Measurements from ENCODE around the gene TRIM45.
"Not testable (repeated sequence)": the region's sequence is repeated elsewhere in the genome, so short reads cannot be mapped to it uniquely, and the experiment has no call there.

TRIM45 gene

GRCh38 chr1:117121589-117122329 is at the start of gene TRIM45:
Gene TRIM45, minus strand, starts transcription at chr1:117121749. Its CDS starts 548 bp downstream, at chr1:117121201.
- DNase-seq (ENCODE audit: low read depth) = peak; percentile 68

GRCh38 chr1:117169871-117170596 is 48.5 kb upstream of the TRIM45 start:
- DNase-seq (ENCODE audit: low read depth) = no peak

GRCh38 chr1:117167402-117167801 is 45.9 kb upstream of the TRIM45 start:
- DNase-seq (ENCODE audit: low read depth) = no peak

GRCh38 chr1:117166076-117166475 is 44.5 kb upstream of the TRIM45 start:
- no peak for DNase-seq (ENCODE audit: low read depth)

- no peak for DNase-seq (ENCODE audit: low read depth)
Measured at GRCh38 chr1:117164209-117164608, 42.7 kb upstream of the TRIM45 start.

- no peak for DNase-seq (ENCODE audit: low read depth)
Measured at GRCh38 chr1:117162816-117163215, 41.3 kb upstream of the TRIM45 start.

- DNase-seq (ENCODE audit: low read depth) = no peak
Measured at GRCh38 chr1:117161887-117162286, 40.3 kb upstream of the TRIM45 start.

GRCh38 chr1:117151305-117151704 is 29.8 kb upstream of the TRIM45 start:
- not testable (repeated sequence) for DNase-seq (ENCODE audit: low read depth)

GRCh38 chr1:117150316-117150715 is 28.8 kb upstream of the TRIM45 start:
- no peak for DNase-seq (ENCODE audit: low read depth)

- DNase-seq (ENCODE audit: low read depth) = no peak
Measured at GRCh38 chr1:117147856-117148588, 26.5 kb upstream of the TRIM45 start.

- no peak for DNase-seq (ENCODE audit: low read depth)
Measured at GRCh38 chr1:117147341-117147831, 25.8 kb upstream of the TRIM45 start.

- DNase-seq (ENCODE audit: low read depth) = no peak
Measured at GRCh38 chr1:117146575-117147340, 25.2 kb upstream of the TRIM45 start.

- no peak for DNase-seq (ENCODE audit: low read depth)
Measured at GRCh38 chr1:117146072-117146471, 24.5 kb upstream of the TRIM45 start.

GRCh38 chr1:117143871-117144270 is 22.3 kb upstream of the TRIM45 start:
- no peak for DNase-seq (ENCODE audit: low read depth)

- no peak for DNase-seq (ENCODE audit: low read depth)
Measured at GRCh38 chr1:117143172-117143571, 21.6 kb upstream of the TRIM45 start.

GRCh38 chr1:117142200-117142599 is 20.7 kb upstream of the TRIM45 start:
- DNase-seq (ENCODE audit: low read depth) = no peak

- no peak for DNase-seq (ENCODE audit: low read depth)
Measured at GRCh38 chr1:117138561-117138960, 17.0 kb upstream of the TRIM45 start.

- no peak for DNase-seq (ENCODE audit: low read depth)
Measured at GRCh38 chr1:117138106-117138505, 16.6 kb upstream of the TRIM45 start.

GRCh38 chr1:117137281-117137855 is 15.8 kb upstream of the TRIM45 start:
- no peak for DNase-seq (ENCODE audit: low read depth)

GRCh38 chr1:117136749-117137148 is 15.2 kb upstream of the TRIM45 start:
- DNase-seq (ENCODE audit: low read depth) = no peak

GRCh38 chr1:117135329-117135728 is 13.8 kb upstream of the TRIM45 start:
- DNase-seq (ENCODE audit: low read depth) = no peak
